Panc1 (cell line): ENCODE measurements around the gene PFKFB3. TPM values are rescaled to one million over a fixed set of nuclear protein-coding genes. Genes with fewer than 3 reads are reported as not detected.
A peak's percentile ranks its signal among the peaks of the same experiment; 100 is the strongest.

Experiments
- ATAC-seq: fragments of 200-7000 bp; cut with Tn5 transposase; 2 replicates; pipeline ENCODE4 v1.9.1; 2020; ENCODE audit warnings: mild to moderate bottlenecking, moderate library complexity
- BruUV-seq: library from RNA; stranded (reverse); fragments of 400-500 nt; replicated peaks from 2 replicates; lab custom pipeline; 2021; lab: Mats Ljungman, UMichigan
- CTCF ChIA-PET: fragments of 300-600 bp; sonication (Branson Sonifier 250); formaldehyde crosslinking; loops from one replicate; lab custom pipeline; 2022; ENCODE audit warnings: antibody characterized with exemption; lab: Charles Lee
- POLR2A ChIA-PET: fragments of 300-600 bp; sonication (Branson Sonifier 250); formaldehyde crosslinking; loops from one replicate; lab custom pipeline; 2022; ENCODE audit warnings: antibody characterized with exemption; lab: Charles Lee
- DNase-seq: peaks from one replicate; pipeline ENCODE4 v3.0.0-alpha.2; 2010; ENCODE audit warnings: low read depth, low spot score
- H3K27ac ChIP-seq: 2 replicates; pipeline ENCODE4 v1.5.1; 2011; ENCODE audit warnings: mild to moderate bottlenecking, low read length, inconsistent platforms
- H3K27me3 ChIP-seq: fragments of 200-500 bp; sonication (Bioruptor generic); 2 replicates; pipeline ENCODE4 v1.6.0; 2014; ENCODE audit warnings: low read length, inconsistent platforms; ENCODE audit not compliant: control insufficient read depth, insufficient read depth
- H3K36me3 ChIP-seq: fragments of 200-500 bp; sonication (Bioruptor generic); 2 replicates; pipeline ENCODE4 v1.5.1; 2014; ENCODE audit warnings: inconsistent platforms, mild to moderate bottlenecking, low read length, moderate library complexity; ENCODE audit not compliant: control insufficient read depth, insufficient read depth
- H3K4me1 ChIP-seq: 2 replicates; pipeline ENCODE4 v1.5.1; 2011; ENCODE audit warnings: inconsistent platforms, mild to moderate bottlenecking, low read length, moderate library complexity; ENCODE audit not compliant: control insufficient read depth, insufficient read depth
- H3K4me3 ChIP-seq, 2 experiments: 2 replicates each; pipeline ENCODE4 v1.5.1; 2011 to 2012; ENCODE audit warnings: low read depth in 2 of 2, low read length in 2 of 2, mild to moderate bottlenecking in 2 of 2, inconsistent platforms in 1 of 2, moderate library complexity in 1 of 2
- H3K9me3 ChIP-seq: fragments of 200-500 bp; sonication (Bioruptor generic); 2 replicates; pipeline ENCODE4 v1.5.1; 2014; ENCODE audit warnings: low read depth, mild to moderate bottlenecking, inconsistent platforms, low read length, moderate library complexity; ENCODE audit not compliant: control insufficient read depth, insufficient read depth
- CTCF ChIP-seq: fragments of 450-650 bp; IDR thresholded peaks from 2 replicates; pipeline ENCODE4 v1.5.1; 2017; ENCODE audit warnings: mild to moderate bottlenecking
- POLR2AphosphoS5 ChIP-seq: IDR thresholded peaks from 2 replicates; pipeline ENCODE4 v1.6.1; 2012; ENCODE audit warnings: mild to moderate bottlenecking, low read depth, low read length, moderate library complexity
- REST ChIP-seq, 2 experiments: IDR thresholded peaks; 2 replicates each; pipeline ENCODE4 v1.6.1; 2011 to 2012; ENCODE audit warnings: low read depth in 2 of 2, control low read depth in 1 of 2, low read length in 1 of 2, mild to moderate bottlenecking in 1 of 2, moderate library complexity in 1 of 2; ENCODE audit not compliant: insufficient read depth in 1 of 2
- SIN3A ChIP-seq: IDR thresholded peaks from 2 replicates; pipeline ENCODE4 v1.6.1; 2012; ENCODE audit warnings: low read depth, mild to moderate bottlenecking, low read length, moderate library complexity, borderline replicate concordance; ENCODE audit not compliant: insufficient read depth
- TCF7L2 ChIP-seq: IDR thresholded peaks from 2 replicates; pipeline ENCODE4 v1.6.1; 2011; ENCODE audit warnings: mild to moderate bottlenecking, low read depth, low read length, inconsistent platforms
- in situ Hi-C: cut with HindIII; loops from 2 replicates; pipeline ENCODE4 v1.10.0; 2016; ENCODE audit warnings: low sequenced_read_pairs, low pct_unique_long_range_greater_than_20kb
- intact Hi-C: fragments of 100-400 bp; cut with micrococcal nuclease; formaldehyde crosslinking; loops from one replicate; pipeline ENCODE4 v1.10.0; 2022; ENCODE audit not compliant: unreplicated experiment
- total RNA-seq: library from RNA; stranded (reverse); gene quantifications from one replicate; pipeline ENCODE4 v1.2.1, GENCODE V29; 2021; ENCODE audit not compliant: unreplicated experiment

Gene PFKFB3
- total RNA-seq, 1 experiment from 2014 or later = 17.1 TPM

- intact Hi-C loops (no loop called here), in situ Hi-C loops (no loop called here)
- ATAC-seq = peak; percentile 72
- Histone ChIP-seq H3K9me3 (no peaks in the 10 kb centered on the region), H3K27me3 (no peaks in the 10 kb centered on the region), H3K27ac (no peak overlapping the region), H3K4me3 (no peak overlapping the region), H3K36me3 (no peaks in the 10 kb centered on the region), H3K4me1 (no peaks in the 10 kb centered on the region)
- CTCF ChIA-PET = no interaction called here
- DNase-seq = no peak
- no TSS peak for BruUV-seq
- POLR2A ChIA-PET = no interaction called here
- TF ChIP-seq SIN3A = no peak
- TF ChIP-seq REST (IDR thresholded peaks at IDR 0.05; ENCODE audit: insufficient read depth in 1 of 2, low read depth in 2 of 2, low read length in 1 of 2) = no peak
- no peak for TF ChIP-seq POLR2AphosphoS5
- no peak for TF ChIP-seq TCF7L2
- no peak for TF ChIP-seq CTCF
Measured at GRCh38 chr10:6279540-6280267, 77.0 kb downstream of the PFKFB3 start.

- Histone ChIP-seq H3K4me3 (no peak overlapping the region), H3K27me3 (no peaks in the 10 kb centered on the region), H3K9me3 (no peaks in the 10 kb centered on the region), H3K36me3 (no peaks in the 10 kb centered on the region), H3K4me1 (no peaks in the 10 kb centered on the region), H3K27ac (no peak overlapping the region)
- intact Hi-C loops (no loop called here), in situ Hi-C loops (no loop called here)
- no peak for ATAC-seq
- ChIA-PET CTCF (no interaction called here), POLR2A (no interaction called here)
- TF ChIP-seq CTCF (no peak), REST (IDR thresholded peaks at IDR 0.05; ENCODE audit: insufficient read depth in 1 of 2, low read depth in 2 of 2, low read length in 1 of 2) (no peak), SIN3A (no peak), POLR2AphosphoS5 (no peak), TCF7L2 (no peak)
- no peak for DNase-seq
- BruUV-seq = no TSS peak
Measured at GRCh38 chr10:6280291-6280690, 77.6 kb downstream of the PFKFB3 start.
